Hypothalamus (tissue), 51 donors: ENCODE data around the gene KRT78.

ENCODE experiments used
- DNase-seq, 51 donors: peaks; one replicate each; lab custom pipeline; 2025; lab: John Stamatoyannopoulos, UW

Gene KRT78

DNA sequence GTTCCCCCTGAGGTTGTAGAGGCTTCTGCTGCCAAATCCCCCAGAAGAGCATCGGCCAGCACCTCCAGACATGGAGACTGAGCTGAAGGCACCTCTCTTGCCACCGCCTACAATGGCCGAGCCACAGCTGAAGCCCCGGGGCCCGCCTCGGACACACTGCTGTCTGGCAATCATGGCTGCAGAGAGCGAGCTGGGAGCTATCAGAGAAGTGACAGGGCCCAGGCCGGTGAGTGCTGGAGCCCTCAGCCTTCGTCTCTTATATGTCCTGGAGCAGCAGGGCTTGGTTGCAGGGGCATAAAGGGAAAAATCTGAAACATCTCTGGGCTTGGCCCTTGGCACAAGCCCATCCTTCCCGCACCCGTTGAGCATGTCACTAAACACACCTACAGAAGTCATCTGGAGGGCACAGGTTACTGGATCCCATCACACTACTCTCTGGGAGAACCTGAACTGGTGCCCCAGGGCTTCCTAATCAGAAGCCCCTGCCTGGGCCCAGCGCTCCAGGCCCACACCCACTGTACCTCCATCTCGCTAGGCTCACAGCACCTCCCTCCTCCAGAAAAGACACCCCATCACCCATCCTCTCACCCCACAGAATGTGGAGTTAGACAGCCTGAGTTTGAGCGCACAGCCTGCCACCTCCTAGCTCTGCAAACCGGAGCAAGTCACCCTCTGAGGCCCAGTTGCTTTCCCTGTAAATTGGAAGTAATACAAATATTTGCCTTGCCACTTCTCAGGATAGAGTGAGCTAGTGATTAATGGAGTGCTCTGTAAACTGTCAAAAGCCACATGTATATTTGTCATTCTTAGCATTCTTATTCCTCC lies 34.7 kb downstream of the KRT78 start, which contains the start of gene KRT4:
Gene KRT4, minus strand, starts transcription at position 232 of the 825 bp plus-strand sequence. Its CDS starts 58 bp downstream, at position 174.
- DNase-seq = no peak

DNA sequence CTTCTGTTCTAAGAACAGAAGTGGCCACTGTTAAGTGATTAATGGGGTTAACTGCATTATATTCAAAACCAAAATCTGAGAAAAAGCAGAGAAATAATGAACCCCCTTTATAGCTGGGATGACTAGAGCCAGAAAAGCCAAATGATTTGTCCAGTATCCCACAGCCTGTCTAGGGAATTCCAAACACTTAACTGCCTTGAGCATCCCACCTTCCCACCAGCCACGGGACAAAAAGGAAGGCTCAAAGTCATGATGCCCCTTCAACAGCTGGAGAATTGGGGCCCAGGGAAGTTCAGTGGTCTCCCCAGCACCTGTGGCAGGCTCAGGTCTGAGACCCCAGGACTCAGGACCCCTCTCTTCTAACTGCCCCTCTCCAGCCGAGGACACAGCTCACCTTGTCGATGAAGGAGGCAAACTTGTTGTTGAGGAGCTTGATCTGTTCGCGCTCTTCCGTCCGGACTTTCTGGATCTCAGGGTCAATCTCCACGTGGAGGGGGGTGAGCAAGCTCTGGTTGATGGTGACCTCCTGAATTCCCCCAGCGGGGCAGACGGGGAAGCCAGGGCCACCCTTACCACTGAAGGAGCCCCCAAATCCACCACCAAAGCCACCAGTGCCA lies 35.5 kb downstream of the KRT78 start:
- no peak for DNase-seq

DNA sequence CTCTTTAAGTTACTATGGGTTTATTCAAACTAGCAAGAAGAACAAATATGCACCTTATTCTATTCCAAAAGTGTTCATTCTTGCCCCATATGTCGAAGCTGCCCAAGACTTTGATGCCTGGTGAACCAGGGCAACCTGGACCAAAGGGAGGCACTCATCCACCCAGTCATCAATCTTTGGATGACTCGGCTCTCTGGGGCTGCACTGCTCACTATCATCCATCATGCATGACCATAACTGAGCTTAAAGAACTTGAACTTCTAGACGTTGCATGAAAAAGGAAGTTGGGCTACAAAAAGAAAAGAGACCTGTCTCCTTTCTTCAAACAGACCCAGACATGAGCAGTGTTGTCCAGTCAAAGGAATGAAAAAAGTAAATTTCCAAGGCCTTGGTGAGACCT lies 36.0 kb downstream of the KRT78 start:
- no peak for DNase-seq

DNA sequence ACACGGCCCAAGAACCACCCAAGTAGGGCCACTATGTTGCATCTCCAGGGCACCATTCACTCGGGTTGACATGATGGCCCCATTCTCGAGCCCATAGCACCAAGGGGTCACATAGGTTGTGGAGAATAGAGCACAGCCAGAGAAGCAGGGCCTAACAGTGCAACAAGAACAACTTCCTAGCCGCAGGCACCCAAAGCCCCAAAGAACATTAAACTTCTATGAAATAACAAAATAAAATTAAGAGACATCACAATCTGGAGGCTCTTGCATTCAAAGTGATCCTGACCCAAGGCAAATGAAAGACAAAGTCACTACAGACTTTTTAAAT lies 36.8 kb downstream of the KRT78 start:
- no peak for DNase-seq

DNA sequence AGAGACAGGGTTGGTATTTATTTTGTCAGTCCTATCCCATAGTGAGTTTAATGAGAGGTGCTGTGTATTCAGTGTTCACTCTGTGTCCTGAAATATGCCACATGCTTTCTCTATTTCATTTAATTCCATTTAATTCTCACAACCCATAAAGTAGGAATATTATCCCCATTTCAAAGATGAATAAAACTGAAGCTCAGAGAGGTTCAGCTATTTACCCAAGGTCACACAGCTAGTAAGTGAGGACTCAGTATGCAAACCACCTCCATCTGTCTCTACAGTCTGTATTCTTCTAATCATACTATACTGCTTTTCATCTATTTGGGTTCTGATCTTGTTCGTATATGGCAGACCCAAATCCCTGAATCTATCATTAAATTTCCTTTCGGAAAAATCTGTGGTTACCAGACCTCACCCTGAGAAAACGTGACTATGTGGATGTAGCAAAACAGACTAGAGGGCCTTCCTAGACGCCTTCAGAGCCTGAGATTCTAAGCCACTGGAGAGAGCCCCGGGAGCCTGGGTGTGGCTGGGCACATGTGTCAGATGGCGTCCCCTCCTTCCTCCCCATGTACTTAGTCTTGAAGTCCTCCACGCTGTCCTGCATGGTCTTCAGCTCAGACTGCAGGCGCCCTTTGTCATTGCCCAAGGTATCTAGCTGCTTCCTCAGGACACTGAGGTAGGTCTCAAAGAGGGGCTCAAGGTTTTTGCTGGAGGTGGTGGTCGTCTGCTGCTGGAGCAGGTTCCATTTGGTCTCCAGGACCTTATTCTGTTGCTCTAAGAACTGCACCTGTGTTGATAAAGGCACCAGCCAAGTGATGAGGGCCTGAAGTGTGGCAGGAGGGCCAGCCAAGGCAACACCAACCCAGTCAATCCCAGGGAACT lies 37.4 kb downstream of the KRT78 start:
- DNase-seq = no peak

DNA sequence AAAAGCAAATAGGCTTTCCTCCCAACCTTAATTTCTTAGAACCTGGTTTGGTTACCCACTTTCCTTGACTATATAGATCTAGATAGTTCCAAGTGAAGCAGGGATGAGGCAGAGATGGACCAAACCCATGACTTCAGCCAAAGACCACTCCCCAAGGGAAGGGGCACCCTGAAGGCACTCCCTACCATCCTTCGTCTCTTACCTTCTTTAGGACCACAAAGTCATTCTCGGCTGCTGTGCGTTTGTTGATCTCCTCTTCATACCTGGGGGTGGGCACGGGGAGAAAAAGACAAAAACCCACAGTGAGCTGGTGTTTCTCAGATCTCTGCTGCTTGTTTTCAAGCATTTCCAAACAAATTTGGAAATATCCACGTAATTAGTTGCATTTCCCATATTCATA lies 38.2 kb downstream of the KRT78 start:
- DNase-seq = no peak

DNA sequence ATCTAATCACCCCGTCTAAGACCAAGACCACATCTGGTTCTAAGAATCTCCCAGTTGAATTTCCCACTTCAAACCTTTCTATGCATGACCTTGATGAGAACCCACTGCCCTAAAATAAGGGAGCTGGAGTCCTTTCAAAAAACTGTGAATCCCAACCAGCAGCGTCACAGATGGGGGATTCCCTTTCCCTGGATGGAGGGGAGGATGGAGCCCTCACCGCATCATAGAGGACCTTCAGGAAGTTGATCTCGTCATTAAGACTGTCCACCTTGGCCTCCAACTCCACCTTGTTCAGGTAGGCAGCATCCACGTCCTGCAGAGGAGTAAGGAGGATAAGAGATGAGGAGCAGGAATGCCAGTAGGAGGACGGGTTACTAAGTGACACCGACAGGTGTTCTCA lies 39.6 kb downstream of the KRT78 start:
- no peak for DNase-seq

DNA sequence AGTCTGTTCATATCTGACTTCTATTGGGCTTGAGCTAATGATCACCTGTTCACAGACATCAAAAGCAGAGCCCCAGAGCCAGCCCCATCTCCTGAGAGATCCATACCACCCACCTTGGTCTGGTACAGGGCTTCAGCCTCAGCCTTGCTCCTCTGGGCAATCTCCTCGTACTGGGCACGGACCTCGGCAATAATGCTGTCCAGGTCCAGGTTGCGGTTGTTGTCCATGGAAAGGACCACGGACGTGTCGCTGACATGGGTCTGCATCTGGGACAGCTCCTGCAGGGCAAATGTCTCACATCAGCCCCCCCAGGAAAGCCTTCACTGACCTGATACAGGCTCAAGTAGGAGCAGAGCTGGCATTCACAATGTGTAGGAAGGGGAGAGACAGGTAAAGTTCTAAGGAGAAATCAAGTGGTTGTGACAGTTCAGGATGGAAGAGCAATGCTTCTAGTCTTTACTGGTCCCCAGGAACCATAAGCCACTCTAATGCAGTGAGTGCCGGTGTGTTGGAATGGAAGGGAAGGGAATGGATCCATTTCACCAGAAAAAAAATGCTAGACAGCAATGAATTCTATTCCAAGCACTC lies 40.1 kb downstream of the KRT78 start:
- no peak for DNase-seq

DNA sequence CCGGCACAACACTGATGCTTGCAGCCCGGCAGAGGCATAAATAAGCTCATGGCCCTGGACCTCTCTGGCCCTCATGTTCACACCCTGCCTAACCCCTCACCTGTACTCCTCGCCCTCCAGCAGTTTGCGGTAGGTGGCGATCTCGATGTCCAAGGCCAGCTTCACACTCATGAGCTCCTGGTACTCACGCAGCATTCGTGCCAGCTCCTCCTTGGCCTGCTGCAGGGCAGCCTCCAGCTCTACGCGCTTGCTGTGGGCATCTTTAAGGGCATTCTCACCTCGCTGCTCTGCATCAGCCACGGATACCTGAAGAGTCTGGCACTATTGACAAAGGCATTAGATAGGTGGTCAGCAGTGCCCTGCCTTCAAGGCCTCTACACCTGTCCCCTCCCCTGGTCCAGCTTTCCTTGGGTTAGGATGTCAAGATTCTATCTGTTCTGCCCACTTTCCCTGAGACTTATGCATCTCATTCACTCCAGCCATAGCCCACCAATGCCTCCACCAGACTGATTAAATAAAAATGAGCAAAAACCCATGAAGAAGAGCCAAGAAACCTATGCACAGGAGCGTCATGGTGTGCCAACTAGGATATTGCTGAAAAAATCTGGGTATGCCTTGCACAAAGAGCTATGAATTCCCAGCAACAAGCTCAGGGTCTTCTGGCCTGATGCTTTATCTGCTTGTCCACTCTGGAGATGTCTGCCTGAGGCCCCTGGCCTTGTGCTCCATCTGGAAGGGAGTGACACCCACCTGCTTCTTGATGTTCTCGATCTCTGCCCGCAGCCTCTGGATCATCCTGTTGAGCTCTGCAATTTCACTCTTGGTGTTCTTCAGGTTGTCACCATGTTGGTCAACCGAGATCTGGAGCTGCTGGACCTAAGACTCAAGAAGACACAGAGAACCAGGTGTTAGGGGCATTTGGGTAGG lies 41.0 kb downstream of the KRT78 start:
- DNase-seq = no peak

DNA sequence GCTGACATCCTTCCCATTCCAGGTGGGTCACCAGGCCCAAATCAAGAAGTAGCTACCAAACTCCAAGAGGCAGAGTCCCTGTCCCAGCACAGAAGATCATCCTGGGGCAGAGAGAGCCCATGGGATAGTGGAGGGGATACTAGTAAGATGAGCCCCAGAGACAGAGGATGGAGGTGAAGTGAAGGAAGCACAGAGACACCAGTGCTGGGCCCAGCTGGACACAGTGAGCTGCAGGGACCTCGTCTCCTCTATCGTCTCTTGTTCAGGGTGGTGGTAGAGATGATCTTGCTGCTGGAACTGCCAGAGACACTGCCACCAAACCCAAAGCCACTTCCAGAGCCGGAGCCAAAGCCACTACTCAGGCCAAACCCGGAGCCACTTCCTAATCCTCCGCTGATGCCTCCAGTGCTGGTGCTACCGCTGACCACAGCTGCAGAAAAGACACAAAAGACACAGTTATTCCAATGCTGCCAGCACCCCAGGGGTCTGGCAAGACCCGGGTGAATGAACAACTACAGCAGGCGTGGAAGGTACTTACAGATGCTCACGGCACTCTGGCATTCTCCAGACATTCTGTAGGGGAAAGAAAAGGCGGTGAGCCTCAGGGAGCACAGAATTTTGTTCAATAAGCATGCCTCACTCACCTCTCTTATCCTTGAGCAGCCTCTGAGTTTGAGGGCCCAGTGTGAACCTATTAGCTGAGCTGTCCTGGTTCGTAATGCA lies 41.8 kb downstream of the KRT78 start:
- no peak for DNase-seq

DNA sequence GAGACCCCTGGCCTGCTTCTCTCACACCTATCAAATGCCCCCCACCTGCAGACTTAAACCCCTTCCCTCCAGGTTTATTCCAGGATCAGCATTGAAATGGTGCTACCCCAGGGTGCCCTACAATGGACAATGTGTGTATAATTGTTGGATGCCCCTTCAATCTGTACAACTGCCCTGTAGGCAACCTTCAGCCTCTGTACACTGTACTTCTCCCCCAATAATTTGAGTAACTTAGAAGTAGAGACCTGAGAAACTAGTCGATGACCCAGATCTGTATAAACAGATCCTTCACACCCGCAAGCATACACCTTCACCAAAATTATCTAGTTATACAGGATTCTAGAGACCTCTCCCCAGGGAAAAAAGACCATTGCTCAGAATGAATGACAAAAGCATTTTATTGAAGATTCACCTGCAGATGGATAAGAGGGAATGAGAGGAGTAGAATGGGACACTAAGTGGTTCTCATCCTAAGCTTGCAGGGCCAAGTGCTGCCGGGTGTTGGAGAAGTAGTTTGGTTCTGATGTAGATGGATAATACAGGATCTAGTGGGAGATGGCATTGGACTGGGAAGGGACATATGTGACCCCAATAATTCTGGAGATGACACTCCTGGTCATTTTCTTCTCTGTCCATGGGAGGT lies 42.5 kb downstream of the KRT78 start:
- DNase-seq = no peak

DNA sequence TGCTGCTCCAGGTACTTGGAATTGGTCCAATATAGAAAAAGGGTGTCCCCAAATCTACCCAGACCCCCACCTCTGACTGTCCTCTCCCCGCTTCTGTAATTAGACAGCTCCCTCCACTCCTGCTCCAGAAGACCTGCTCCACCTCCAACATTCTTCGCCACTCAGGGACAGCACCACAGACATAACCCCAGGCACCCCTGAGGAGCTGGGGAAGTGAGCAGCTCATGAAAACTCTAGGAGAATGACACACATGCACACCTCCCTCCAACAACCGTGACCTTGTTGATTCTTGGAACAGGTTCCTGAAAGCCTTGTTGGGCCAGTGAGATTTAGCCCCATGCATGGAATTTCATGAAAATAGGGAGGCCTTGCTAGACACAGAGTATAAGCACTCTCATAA lies 43.1 kb downstream of the KRT78 start:
- no peak for DNase-seq

DNA sequence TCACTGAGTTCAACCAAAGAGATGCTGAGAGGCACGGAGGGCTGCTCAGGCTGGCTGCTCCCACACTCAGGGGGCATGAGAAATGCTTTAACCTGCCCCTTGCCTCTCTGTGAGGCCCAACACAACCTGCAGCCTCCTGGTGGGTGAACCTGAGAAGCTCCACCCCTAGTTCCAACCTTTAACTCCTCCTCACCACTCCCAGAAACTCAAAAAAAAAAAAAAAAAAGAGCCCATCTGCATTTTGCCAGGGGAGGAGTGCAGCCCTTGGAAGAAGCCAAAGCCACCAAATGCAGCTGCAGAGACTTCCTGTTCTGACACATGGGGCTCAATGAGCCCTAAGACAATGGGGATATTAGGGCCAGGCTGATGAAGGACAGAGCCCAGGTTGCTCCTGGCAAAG lies 43.8 kb downstream of the KRT78 start:
- no peak for DNase-seq

DNA sequence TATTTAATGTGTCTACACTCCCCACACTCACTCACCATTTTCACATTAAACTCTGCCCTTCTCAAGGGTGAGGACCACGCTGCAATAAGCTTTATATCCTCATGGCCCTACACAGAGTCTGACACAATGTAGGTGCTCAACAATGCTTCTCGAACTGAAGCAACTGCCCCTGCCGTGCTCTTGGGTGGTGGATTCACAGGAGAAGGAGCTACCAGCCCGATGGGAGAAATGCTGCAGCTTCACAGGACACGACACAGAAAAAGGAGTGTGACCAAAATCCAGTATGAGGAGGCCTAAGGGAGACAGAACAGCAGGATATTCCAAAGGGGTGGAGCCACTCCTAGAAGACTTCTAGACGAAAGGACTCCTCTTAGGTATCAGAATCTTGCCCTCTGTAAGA lies 46.4 kb downstream of the KRT78 start:
- no peak for DNase-seq

DNA sequence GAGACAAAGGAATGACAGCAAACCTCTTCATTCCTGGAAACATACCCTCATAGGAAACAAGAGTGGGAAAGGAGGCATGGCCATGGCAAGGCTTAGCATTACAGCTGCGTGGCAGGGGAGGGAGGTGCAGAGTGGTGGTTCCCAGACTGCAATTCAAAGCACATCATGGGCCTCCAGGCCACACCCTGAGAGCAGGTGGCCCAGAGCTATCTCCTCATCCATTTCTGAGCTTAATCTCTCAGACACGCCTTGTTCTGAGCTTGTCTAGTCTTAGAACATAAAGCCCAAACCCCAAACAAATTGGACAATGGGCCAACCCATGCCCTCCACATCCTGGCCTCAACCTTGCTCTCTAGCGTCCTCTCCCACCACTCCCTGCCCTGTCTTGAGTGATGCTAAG lies 47.0 kb downstream of the KRT78 start:
- no peak for DNase-seq

DNA sequence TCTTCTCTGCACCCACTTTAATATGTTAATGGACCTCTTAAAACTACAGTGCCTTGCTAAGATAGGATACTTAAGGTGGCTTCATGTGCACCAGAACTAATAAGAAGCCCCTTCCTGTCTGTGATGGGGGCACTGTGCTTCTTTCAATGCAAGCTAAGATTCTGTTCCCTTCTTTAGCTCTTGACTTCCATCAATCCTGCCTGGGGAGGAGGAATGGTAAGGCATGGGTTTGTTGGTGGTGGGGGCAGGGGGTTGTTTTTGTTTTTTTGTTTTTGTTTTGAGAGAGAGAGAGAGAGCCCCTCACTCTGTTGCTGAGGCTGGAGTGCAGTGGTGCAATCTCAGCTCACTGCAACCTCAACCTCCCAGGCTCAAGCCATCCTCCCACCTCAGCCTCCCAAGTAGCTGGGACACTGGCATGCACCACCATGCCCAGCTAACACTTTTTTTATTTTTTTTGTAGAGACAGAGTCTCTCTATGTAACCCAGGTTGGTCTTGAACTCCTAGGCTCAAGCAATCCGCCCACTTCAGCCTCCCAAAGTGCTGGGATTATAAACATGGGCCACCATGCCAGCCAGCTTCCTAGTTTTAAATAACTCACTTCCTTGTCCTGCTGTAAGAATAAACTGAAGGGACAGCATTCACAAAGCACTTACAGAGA lies 48.4 kb downstream of the KRT78 start:
- DNase-seq = no peak

DNA sequence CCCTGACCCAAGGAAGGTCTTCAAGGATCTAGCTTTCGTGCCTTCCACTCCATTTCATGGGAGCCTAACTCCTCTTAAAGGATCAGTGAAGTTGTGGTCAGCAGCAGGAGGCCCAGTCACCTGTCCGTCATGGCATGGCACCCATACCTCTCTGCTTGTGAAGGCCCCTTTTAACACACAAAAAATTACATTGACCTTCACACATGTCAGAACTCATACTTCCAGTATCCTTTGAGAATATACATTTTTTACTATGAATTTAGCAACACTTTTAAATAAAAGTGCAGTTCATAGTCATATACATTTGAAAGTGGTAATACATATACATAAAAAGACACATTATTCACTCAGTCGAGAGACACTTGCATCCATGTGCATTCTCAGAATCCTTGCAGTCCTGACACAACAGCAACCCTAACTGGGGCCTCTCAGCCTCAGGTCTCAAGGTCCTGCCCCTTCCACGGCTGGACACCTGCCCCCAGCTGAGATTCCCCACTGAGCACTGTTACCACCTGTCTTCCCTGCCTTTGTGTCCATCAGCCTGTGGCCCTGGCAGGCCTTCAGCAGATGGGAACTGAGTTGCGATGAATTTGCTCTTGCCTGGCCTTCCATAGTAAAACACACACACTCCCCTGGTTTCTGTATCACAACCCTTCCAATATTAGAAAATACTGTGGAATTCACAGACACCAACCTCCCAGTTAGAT lies 49.1 kb downstream of the KRT78 start:
- no peak for DNase-seq
